Pancreas (tissue), 10 donors: ENCODE measurements around the gene EIF4G3. TPM values are rescaled to one million over a fixed set of nuclear protein-coding genes. Genes with fewer than 3 reads are reported as not detected.

Experiments used
- ATAC-seq, 4 donors: fragments of 200-7000 bp; cut with Tn5 transposase; one replicate each; pipeline versions ENCODE4 v1.8.0 to v1.9.1; 2020; ENCODE audit warnings: mild to moderate bottlenecking in 4 of 4, moderate library complexity in 4 of 4
- DNase-seq, 6 donors: peaks; one replicate each; pipeline ENCODE4 v3.0.0-alpha.2; 2020
- FAIRE-seq: peaks from 2 replicates; lab custom pipeline; 2012; peaks lifted over from hg19 to GRCh38; lab: Jason Lieb, UNC
- H3K27ac ChIP-seq, 4 donors: fragments of 200-600 bp; sonication (generic); 1 replicate in 3 of 4; 2 replicates in 1 of 4; pipeline versions ENCODE4 v1.5.0 to v1.8.0; 2020
- H3K27me3 ChIP-seq, 4 donors: fragments of 200-600 bp; one replicate each; pipeline ENCODE4 v1.8.0; 2021
- H3K36me3 ChIP-seq, 3 donors: fragments of 200-600 bp; sonication (generic) in 1 of 3; one replicate each; pipeline versions ENCODE4 v1.5.0 to v1.8.0; 2020 to 2021
- H3K4me1 ChIP-seq, 3 donors: fragments of 200-600 bp; one replicate each; pipeline ENCODE4 v1.8.0; 2021
- H3K4me3 ChIP-seq, 4 donors: fragments of 200-600 bp; sonication (generic) in 2 of 4; one replicate each; pipeline versions ENCODE4 v1.5.0 to v1.8.0; 2020 to 2021
- H3K9me3 ChIP-seq, 4 donors: fragments of 200-600 bp; one replicate each; pipeline ENCODE4 v1.8.0; 2021
- WGBS, 2 donors: extraction: QIAGEN DNeasy Blood & Tissue Kit; methylation state at CpG; one replicate each; pipeline ENCODE4 v1.1.7; 2013; 5-methylcytosine and 5-hydroxymethylcytosine counted together
- intact Hi-C, 3 donors: fragments of 100-400 bp; cut with DNase I; formaldehyde crosslinking; loops; one replicate each; pipeline versions ENCODE4 v1.11.1 to v1.14.2; 2022
- polyA plus RNA-seq, 2 donors: library from polyadenylated mRNA; stranded (reverse); fragments of 200-250 nt; gene quantifications; one replicate each; pipeline ENCODE4 v1.2.3, GENCODE V29; 2013
- total RNA-seq, 6 donors: library from RNA; stranded (reverse); fragmentation: NEBNext Ultra II Directional in 4 of 6; extraction: Animal tissue kit (Norgen Biotek cat#: 25700) in 4 of 6; gene quantifications; one replicate each; pipeline versions ENCODE4 v1.2.1 to v1.2.4, GENCODE V29; 2021 to 2023
- TF ChIP-seq, protein P1 (sequence below), 4 donors: fragments of 200-600 bp; sonication (generic) in 3 of 4; IDR thresholded peaks; one replicate each; pipeline versions ENCODE4 v1.5.0 to v1.8.0; 2021; ENCODE audit warnings: antibody characterized with exemption in 4 of 4
- donor health status: healthy with polysubstance abuse.
- donor health status: DM: no; HTN: no; CAD: no; lungs with moderate emphysema.
- donor health status: DM: no; HTN: no; CAD: no.
- donor health status: control.
- donor health status: control.
- donor health status: Bipolar disorder and iron deficiency.
- donor health status: DM: yes; HTN: yes; CAD: no.
- donor health status: DM: no; HTN: no; CAD: no.
- donor health status: DM: no; HTN: no; CAD: no.
- donor health status: DM: yes; HTN: yes; CAD: no.

The EIF4G3 gene
- total and polyA plus RNA-seq, 8 donors, result 9.6 to 22.7 (median 13.8) TPM

DNA sequence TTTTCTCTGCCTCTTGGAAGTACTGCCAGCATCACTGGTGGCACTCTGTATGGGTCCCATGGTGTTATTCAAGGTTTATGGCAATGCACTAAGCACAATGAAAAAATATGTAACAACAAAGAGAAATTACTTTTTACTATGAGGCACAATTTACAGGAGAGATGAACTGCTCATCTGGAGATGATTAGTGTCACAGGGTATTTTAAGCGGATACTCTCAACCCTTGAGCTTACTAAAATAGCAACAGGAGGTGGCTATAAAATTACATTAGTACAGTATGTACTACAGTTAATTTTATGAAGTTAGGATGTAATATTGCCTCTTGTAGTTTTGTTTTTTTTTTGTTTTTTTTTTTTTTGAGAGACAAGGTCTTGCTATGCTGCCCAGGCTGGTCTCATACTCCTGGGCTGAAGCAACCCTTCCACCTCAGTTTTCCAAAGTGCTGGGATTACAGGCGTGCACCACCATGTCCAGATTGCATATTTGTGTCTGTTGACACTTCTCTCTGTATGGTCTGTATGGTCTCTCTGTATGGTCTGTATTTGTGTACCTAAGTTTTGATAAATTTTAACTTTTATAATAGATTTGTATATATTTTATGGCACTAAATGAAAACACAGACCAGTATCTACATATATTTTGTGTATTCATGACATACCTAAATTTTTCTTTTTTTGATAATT, 214.0 kb downstream of the EIF4G3 start:
- no peak for FAIRE-seq
- intact Hi-C loops, result no loop called here

DNA sequence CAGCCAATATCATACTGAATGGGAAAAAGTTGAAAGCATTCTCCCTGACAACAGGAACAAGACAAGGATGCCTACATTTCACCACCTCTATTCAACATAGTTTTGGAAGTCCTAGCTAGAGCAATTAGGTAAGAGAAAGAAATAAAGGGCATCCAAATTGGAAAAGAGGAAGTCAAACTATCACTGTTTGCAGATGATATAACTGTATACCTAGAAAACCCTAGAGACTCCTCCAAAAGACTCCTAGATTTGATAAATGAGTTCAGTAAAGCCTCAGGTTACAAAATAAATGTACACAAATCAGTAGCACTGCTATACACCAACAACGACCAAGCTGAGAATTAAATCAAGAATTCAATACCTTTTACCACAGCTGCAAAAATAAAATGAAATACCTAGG, 218.3 kb downstream of the EIF4G3 start:
- no peaks in the 10 kb centered on the region for H3K36me3 ChIP-seq
- no peaks in the 10 kb centered on the region for H3K27me3 ChIP-seq
- ATAC-seq (no peak), DNase-seq (no peak), FAIRE-seq (no peak)
- no peaks in the 10 kb centered on the region for H3K4me1 ChIP-seq
- no peaks in the 10 kb centered on the region for H3K9me3 ChIP-seq
- no peak overlapping the region for H3K4me3 ChIP-seq
- no peak overlapping the region for H3K27ac ChIP-seq
- TF ChIP-seq, protein P1, sequence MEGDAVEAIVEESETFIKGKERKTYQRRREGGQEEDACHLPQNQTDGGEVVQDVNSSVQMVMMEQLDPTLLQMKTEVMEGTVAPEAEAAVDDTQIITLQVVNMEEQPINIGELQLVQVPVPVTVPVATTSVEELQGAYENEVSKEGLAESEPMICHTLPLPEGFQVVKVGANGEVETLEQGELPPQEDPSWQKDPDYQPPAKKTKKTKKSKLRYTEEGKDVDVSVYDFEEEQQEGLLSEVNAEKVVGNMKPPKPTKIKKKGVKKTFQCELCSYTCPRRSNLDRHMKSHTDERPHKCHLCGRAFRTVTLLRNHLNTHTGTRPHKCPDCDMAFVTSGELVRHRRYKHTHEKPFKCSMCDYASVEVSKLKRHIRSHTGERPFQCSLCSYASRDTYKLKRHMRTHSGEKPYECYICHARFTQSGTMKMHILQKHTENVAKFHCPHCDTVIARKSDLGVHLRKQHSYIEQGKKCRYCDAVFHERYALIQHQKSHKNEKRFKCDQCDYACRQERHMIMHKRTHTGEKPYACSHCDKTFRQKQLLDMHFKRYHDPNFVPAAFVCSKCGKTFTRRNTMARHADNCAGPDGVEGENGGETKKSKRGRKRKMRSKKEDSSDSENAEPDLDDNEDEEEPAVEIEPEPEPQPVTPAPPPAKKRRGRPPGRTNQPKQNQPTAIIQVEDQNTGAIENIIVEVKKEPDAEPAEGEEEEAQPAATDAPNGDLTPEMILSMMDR (IDR thresholded peaks at IDR 0.05), result no peak
- 47 to 64% methylated on average over 1 of the region's 1 CpG for WGBS, 2 donors
- intact Hi-C loops, result no loop called here

More for the DNA sequence above, 214.0 kb downstream of the EIF4G3 start:
- WGBS, 2 donors, result 96 to 99% methylated on average over 2 of the region's 2 CpGs
- Histone ChIP-seq H3K4me3 (no peak overlapping the region), H3K27me3 (no peaks in the 10 kb centered on the region), H3K36me3 (no peaks in the 10 kb centered on the region), H3K9me3 (no peaks in the 10 kb centered on the region), H3K4me1 (no peaks in the 10 kb centered on the region), H3K27ac (no peak overlapping the region)
- TF ChIP-seq, protein P1 (IDR thresholded peaks at IDR 0.05), result no peak
- DNase-seq (no peak), ATAC-seq (no peak)

DNA sequence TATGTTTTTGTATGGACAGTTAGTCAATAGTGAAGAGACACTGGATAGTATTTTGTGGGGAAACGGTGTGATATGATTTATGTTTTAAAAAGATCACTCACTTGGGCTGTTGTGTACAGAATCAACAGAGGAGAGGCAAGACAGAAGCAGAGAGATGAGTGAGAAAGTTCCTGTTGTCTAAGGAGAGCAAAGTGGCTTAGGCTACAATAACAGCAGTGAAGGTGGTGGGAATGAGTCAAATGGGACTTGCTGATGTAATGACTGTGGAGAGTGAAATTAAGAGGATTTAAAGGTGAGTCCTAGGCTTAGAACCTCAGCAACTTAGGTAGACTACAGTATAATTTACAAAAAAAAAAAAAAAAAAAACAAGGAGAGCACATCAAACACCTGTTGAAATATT, 220.4 kb downstream of the EIF4G3 start:
- Histone ChIP-seq H3K4me3 (no peak overlapping the region), H3K4me1 (no peaks in the 10 kb centered on the region), H3K36me3 (no peaks in the 10 kb centered on the region), H3K27ac (no peak overlapping the region), H3K9me3 (no peaks in the 10 kb centered on the region), H3K27me3 (no peaks in the 10 kb centered on the region)
- intact Hi-C loops, result no loop called here
- WGBS, 2 donors, result 92 to 100% methylated on average over 1 of the region's 1 CpG
- ATAC-seq (no peak), DNase-seq (no peak), FAIRE-seq (no peak)
- TF ChIP-seq, protein P1 (IDR thresholded peaks at IDR 0.05), result no peak

DNA sequence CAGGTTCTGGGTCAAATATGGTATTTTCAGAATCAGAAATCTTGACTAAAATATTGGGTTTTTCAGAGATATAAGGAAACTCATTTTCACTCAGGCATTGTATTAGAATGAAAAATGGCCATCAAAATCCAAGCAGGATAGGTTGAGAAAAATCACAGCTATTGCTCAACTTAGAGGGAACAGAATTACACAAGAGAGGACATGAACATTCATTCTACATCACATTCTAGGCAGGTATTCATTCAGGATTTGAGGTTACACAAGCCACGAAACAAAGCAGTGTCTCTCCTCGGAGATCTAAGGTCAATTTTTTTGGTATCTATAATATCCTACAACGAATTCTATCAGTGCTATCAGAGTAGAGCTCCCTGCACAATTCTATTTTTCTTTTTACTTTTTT, 226.0 kb downstream of the EIF4G3 start:
- WGBS, 2 donors, result 89 to 97% methylated on average over 3 of the region's 3 CpGs
- ATAC-seq, result no peak

More for the DNA sequence above, 226.0 kb downstream of the EIF4G3 start:
- DNase-seq (no peak), FAIRE-seq (no peak)
- TF ChIP-seq, protein P1 (IDR thresholded peaks at IDR 0.05), result no peak
- no peak overlapping the region for H3K4me3 ChIP-seq
- intact Hi-C loops, result no loop called here
- H3K9me3 ChIP-seq, result no peaks in the 10 kb centered on the region
- no peaks in the 10 kb centered on the region for H3K27me3 ChIP-seq
- no peak overlapping the region for H3K27ac ChIP-seq
- H3K36me3 ChIP-seq, result no peaks in the 10 kb centered on the region
- H3K4me1 ChIP-seq, result no peaks in the 10 kb centered on the region
